ENCODE measurements around the gene MSH3. TPM values are rescaled to one million over a fixed set of nuclear protein-coding genes. Genes with fewer than 3 reads are reported as not detected.

The MSH3 gene
- total and polyA plus RNA-seq, 8 donors = 2.3 to 25.5 (median 9.9) TPM

DNA sequence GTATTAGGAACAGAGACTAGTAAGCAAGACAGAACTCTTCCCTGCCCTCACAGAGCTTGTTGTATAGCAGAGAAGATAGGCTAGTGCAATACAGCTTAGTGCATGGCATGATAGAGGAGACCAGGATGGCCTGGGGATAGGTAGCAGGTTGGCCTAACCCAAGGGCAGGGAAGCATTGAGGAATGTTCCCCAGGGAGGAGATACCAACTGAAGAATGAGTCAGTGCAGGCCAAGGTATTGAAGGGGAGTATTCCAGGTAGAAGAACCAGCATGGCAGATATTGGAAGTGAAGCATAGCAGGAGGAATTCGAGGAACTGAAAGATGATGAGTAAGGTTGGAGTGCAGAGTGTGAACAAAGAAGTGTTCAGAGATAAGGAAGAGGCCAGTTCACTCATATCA lies 138.9 kb downstream of the MSH3 start:
- Histone ChIP-seq H3K4me3 (no peak overlapping the region), H3K27ac (no peak overlapping the region), H3K4me1 (peaks cover 0 to 3% (median 0%) of the 10 kb centered on the region in 4 donors), H3K36me3 (peaks cover 7 to 72% (median 67%) of the 10 kb centered on the region in 4 donors), H3K27me3 (no peaks in the 10 kb centered on the region), H3K9me3 (no peaks in the 10 kb centered on the region)
- no peak for DNase-seq
- WGBS, 5 donors = 87 to 100% (median 95%) methylated on average over 1 of the region's 1 CpG
- intact Hi-C loops (cut with DNase I; ENCODE audit: low total_unique reads) = no loop called here
- TF ChIP-seq POLR2AphosphoS5 (IDR thresholded peaks at IDR 0.05) (no peak), EP300 (IDR thresholded peaks at IDR 0.05) (no peak), POLR2A (IDR thresholded peaks at IDR 0.05) (no peak)
- TF ChIP-seq, protein P1, sequence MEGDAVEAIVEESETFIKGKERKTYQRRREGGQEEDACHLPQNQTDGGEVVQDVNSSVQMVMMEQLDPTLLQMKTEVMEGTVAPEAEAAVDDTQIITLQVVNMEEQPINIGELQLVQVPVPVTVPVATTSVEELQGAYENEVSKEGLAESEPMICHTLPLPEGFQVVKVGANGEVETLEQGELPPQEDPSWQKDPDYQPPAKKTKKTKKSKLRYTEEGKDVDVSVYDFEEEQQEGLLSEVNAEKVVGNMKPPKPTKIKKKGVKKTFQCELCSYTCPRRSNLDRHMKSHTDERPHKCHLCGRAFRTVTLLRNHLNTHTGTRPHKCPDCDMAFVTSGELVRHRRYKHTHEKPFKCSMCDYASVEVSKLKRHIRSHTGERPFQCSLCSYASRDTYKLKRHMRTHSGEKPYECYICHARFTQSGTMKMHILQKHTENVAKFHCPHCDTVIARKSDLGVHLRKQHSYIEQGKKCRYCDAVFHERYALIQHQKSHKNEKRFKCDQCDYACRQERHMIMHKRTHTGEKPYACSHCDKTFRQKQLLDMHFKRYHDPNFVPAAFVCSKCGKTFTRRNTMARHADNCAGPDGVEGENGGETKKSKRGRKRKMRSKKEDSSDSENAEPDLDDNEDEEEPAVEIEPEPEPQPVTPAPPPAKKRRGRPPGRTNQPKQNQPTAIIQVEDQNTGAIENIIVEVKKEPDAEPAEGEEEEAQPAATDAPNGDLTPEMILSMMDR (IDR thresholded peaks at IDR 0.05) = no peak

- 92 to 98% (median 95%) methylated on average over 5 of the region's 5 CpGs for WGBS, 5 donors
- intact Hi-C loops (cut with DNase I; ENCODE audit: low total_unique reads) = no loop called here
- peaks cover 7 to 66% (median 56%) of the 10 kb centered on the region in 4 donors for H3K36me3 ChIP-seq
- DNase-seq = no peak
- H3K9me3 ChIP-seq = no peaks in the 10 kb centered on the region
- H3K27me3 ChIP-seq = no peaks in the 10 kb centered on the region
- peaks cover 0 to 9% (median 0%) of the 10 kb centered on the region in 4 donors for H3K4me1 ChIP-seq
- H3K27ac ChIP-seq = no peak overlapping the region
- no peak overlapping the region for H3K4me3 ChIP-seq
- no peak for TF ChIP-seq POLR2A (IDR thresholded peaks at IDR 0.05)
- TF ChIP-seq EP300 (IDR thresholded peaks at IDR 0.05) = no peak
- no peak for TF ChIP-seq POLR2AphosphoS5 (IDR thresholded peaks at IDR 0.05)
- TF ChIP-seq, protein P1 (IDR thresholded peaks at IDR 0.05) = no peak
These were observed 142.4 kb downstream of the MSH3 start for GRCh38 chr5:80796846-80797245.

DNA sequence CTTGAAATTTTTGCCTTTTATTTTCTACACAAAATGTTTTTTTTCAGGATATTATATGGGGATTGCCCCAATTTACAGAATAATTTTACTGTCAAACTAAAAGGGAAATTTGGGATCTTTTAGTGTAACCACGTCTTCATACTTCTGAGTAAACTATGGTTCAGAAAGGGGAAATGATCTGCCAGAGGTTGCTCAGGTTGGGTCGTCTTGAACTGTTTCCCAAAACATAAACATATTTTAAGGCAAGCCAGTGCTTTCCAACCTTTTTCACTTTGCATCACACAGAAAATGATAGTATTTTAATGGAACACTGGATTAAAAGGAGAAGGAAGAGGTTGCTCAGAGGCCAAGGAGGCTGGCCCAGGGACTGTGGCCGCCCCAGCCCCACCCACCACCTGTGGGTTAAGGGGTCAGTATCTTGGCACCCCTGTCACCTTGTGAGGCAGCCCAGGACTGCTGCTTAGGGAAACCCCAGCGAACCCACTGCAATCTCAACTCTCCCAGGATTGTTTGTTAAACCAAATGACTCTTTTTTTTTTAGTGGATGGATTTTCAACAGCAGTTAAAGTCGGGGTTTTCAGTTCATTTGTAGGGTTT lies 143.1 kb downstream of the MSH3 start:
- DNase-seq = no peak
- Histone ChIP-seq H3K4me3 (no peak overlapping the region), H3K36me3 (peaks cover 7 to 64% (median 54%) of the 10 kb centered on the region in 4 donors), H3K9me3 (no peaks in the 10 kb centered on the region), H3K27me3 (no peaks in the 10 kb centered on the region), H3K4me1 (peaks cover 0 to 9% (median 0%) of the 10 kb centered on the region in 4 donors), H3K27ac (no peak overlapping the region)
- WGBS, 5 donors = 71 to 86% (median 82%) methylated on average over 5 of the region's 5 CpGs
- intact Hi-C loops (cut with DNase I; ENCODE audit: low total_unique reads) = no loop called here
- TF ChIP-seq POLR2A (IDR thresholded peaks at IDR 0.05) (no peak), EP300 (IDR thresholded peaks at IDR 0.05) (no peak), POLR2AphosphoS5 (IDR thresholded peaks at IDR 0.05) (no peak)
- TF ChIP-seq, protein P1 (IDR thresholded peaks at IDR 0.05) = no peak

DNA sequence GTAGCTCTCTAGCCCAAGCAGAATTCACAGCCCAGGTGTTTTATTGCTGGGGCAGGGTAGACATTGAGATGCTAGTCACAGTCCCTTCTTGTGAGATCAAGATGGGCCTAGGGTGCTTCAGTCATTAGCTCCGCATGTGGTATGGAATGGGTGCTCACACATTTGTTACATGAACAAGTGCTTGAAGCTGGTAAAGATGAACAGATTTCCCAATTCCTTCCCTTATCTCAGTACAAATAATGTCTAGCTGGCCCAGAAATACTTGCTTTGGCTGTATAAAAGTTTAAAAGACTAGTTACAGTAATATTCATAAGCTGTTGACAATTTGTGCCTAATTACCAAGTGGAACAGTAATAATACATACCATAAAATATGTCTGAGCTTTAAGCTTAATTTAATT lies 143.7 kb downstream of the MSH3 start:
- H3K4me3 ChIP-seq = no peak overlapping the region
- TF ChIP-seq POLR2AphosphoS5 (IDR thresholded peaks at IDR 0.05) = no peak
- TF ChIP-seq POLR2A (IDR thresholded peaks at IDR 0.05) = no peak
- TF ChIP-seq, protein P1 (IDR thresholded peaks at IDR 0.05) = no peak
- TF ChIP-seq EP300 (IDR thresholded peaks at IDR 0.05) = no peak
- WGBS, 5 donors = 90 to 100% (median 98%) methylated on average over 1 of the region's 1 CpG

More for the DNA sequence above, 143.7 kb downstream of the MSH3 start:
- no peak for DNase-seq
- H3K27me3 ChIP-seq = no peaks in the 10 kb centered on the region
- intact Hi-C loops (cut with DNase I; ENCODE audit: low total_unique reads) = no loop called here
- H3K9me3 ChIP-seq = no peaks in the 10 kb centered on the region
- H3K36me3 ChIP-seq = peaks cover 5 to 64% (median 49%) of the 10 kb centered on the region in 4 donors
- no peak overlapping the region for H3K27ac ChIP-seq
- H3K4me1 ChIP-seq = peaks cover 0 to 9% (median 0%) of the 10 kb centered on the region in 4 donors

All from stomach (tissue), 9 donors.